ENCODE measurements around the gene FSD2. TPM values are rescaled to one million over a fixed set of nuclear protein-coding genes. Genes with fewer than 3 reads are reported as not detected.

Gene FSD2
- total and polyA plus RNA-seq, 9 of the 15 experiments (the other 6 are each of a cell fraction or from before 2014, with no cell fraction given) = 0.01 to 0.06 TPM; not detected in 7

GRCh38 chr15:82808634-82809041 is 2.8 kb upstream of the FSD2 start:
- peaks cover 36% of the 10 kb centered on the region for H3K79me2 ChIP-seq (ENCODE audit: control insufficient read depth, insufficient read depth, low read length)
- peak overlapping the region; percentile 31; the same call in 2 of the 3 replicates for H3K27ac ChIP-seq (ENCODE audit: extremely low read depth, low read depth, low read length)
- ChIA-PET POLR2A (interaction anchor here (0.6 kb wide), 2 partner anchors 21 to 54 kb away, joined by 3 read pairs; no protein-coding TSS in a partner anchor), CTCF (ENCODE audit: low intra/inter-chr PET ratio) (no interaction called here)
- H3K9me1 ChIP-seq (ENCODE audit: control insufficient read depth, insufficient read depth, low read length) = no peaks in the 10 kb centered on the region
- FAIRE-seq (no peak), ATAC-seq (peak; percentile 5; the same call in 1 of the 3 replicates), DNase-seq (ENCODE audit: extremely low read depth in 1 of 4, low spot score in 3 of 4) (peak in 1 of 4 experiments; percentile 55)
- BruUV-seq (replicated peaks) = no TSS peak
- H3K4me2 ChIP-seq (ENCODE audit: insufficient read depth, low read length) = peak overlapping the region; percentile 95
- WGBS (ENCODE audit: insufficient coverage, low coverage, missing lambda C conversion rate) = 27% methylated on average over 9 of the region's 9 CpGs
- no peaks in the 10 kb centered on the region for H3K9me3 ChIP-seq (replicated peaks; ENCODE audit: control insufficient read depth, insufficient read depth, low read depth, low read length)
- H3K9ac ChIP-seq (ENCODE audit: insufficient read depth in 1 of 2, low read depth in 2 of 2, low read length in 2 of 2) = peak overlapping the region in 1 of 2 experiments; percentile 88; a peak in 3 of 4 replicates
- H3K4me3 ChIP-seq = no peak overlapping the region
- 0 out of 4 replicates have a peak, but pooled peaks of 1 of the 2 experiments have one; percentile 25 for TF ChIP-seq ARNT (IDR thresholded peaks at IDR 0.05)
- TF ChIP-seq ZSCAN29 (IDR thresholded peaks at IDR 0.05) = peak; percentile 66; the same call in 1 of the 2 replicates
- no peak for TF ChIP-seq ZNF785 (CRISPR knock-in tag; IDR thresholded peaks at IDR 0.05)
- TF ChIP-seq, protein P1, sequence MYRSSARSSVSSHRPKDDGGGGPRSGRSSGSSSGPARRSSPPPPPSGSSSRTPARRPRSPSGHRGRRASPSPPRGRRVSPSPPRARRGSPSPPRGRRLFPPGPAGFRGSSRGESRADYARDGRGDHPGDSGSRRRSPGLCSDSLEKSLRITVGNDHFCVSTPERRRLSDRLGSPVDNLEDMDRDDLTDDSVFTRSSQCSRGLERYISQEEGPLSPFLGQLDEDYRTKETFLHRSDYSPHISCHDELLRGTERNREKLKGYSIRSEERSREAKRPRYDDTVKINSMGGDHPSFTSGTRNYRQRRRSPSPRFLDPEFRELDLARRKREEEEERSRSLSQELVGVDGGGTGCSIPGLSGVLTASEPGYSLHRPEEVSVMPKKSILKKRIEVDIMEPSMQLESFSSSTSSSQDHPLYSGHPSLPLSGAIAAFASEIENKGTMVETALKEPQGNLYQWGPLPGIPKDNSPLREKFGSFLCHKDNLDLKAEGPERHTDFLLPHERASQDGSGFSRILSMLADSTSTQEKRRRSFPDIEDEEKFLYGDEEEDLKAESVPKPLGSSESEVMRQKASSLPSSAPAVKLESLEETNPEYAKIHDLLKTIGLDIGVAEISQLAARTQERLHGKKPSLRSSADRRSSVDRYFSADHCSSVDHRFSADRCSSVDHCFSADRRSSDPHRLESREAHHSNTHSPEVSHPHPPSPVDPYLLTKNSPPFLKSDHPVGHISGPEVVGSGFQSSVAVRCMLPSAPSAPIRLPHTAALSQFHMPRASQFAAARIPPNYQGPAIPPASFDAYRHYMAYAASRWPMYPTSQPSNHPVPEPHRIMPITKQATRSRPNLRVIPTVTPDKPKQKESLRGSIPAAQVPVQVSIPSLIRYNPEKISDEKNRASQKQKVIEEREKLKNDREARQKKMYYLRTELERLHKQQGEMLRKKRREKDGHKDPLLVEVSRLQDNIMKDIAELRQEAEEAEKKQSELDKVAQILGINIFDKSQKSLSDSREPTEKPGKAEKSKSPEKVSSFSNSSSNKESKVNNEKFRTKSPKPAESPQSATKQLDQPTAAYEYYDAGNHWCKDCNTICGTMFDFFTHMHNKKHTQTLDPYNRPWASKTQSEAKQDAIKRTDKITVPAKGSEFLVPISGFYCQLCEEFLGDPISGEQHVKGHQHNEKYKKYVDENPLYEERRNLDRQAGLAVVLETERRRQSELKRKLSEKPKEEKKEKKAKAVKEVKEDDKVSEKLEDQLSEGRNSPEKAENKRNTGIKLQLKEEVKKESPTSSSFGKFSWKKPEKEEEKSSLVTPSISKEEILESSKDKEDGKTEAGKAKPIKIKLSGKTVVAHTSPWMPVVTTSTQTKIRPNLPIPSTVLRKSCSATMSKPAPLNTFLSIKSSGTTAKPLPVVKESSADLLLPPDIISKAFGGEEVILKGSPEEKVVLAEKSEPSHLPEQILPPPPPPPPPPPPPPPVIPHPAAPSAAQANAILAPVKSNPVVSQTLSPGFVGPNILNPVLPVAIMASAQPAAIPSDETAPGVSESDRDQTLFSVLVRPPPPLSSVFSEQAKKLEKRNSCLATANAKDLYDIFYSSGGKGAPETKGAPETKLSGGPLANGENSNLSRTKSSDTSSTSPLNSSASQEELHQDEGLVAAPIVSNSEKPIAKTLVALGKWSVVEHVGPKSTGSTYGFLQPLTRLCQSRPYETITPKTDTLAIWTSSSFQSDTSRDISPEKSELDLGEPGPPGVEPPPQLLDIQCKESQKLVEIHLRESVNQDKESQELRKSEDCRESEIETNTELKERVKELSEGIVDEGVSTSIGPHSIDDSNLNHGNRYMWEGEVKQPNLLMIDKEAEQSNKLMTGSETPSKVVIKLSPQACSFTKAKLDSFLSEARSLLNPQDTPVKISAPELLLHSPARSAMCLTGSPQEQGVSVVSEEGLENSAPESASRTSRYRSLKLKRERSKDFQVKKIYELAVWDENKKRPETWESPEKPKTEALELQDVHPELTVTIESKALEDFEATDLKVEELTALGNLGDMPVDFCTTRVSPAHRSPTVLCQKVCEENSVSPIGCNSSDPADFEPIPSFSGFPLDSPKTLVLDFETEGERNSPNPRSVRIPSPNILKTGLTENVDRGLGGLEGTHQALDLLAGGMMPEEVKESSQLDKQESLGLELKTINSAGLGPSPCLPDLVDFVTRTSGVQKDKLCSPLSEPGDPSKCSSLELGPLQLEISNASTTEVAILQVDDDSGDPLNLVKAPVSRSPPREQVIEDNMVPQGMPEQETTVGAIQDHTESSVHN (IDR thresholded peaks at IDR 0.05; ENCODE audit: borderline replicate concordance in 1 of 2, low read depth in 1 of 2) = no peak
- TF ChIP-seq ZBTB7A (IDR thresholded peaks at IDR 0.05; ENCODE audit: borderline replicate concordance, control insufficient read depth, low read depth, low read length) = no peak
- 0 out of 4 replicates have a peak, but pooled peaks of 1 of the 2 experiments have one; percentile 20 for TF ChIP-seq RCOR1 (IDR thresholded peaks at IDR 0.05; ENCODE audit: borderline replicate concordance in 1 of 2, low read depth in 2 of 2, low read length in 2 of 2)
- TF ChIP-seq CBX3 (IDR thresholded peaks at IDR 0.05; ENCODE audit: borderline replicate concordance in 1 of 2, low read length in 2 of 2) = 0 out of 3 replicates have a peak, but pooled peaks of 1 of the 2 experiments have one; percentile 2
- peak; percentile 39 for TF ChIP-seq CBFA2T3 (IDR thresholded peaks at IDR 0.05)
- peak in 1 of 2 experiments; percentile 11; a peak in 1 of 4 replicates for TF ChIP-seq KDM1A (IDR thresholded peaks at IDR 0.05)
- in situ Hi-C loops (cut with MboI) = no loop called here
- H3K27me3 ChIP-seq (ENCODE audit: control insufficient read depth in 2 of 2, insufficient read depth in 2 of 2, low read length in 2 of 2) = no peaks in the 10 kb centered on the region
- peaks cover 16 to 21% of the 10 kb centered on the region in 2 experiments; a peak in 4 of 5 replicates for H3K4me1 ChIP-seq (replicated peaks in 1 of 2; ENCODE audit: control insufficient read depth in 2 of 2, insufficient read depth in 2 of 2, low read length in 2 of 2)
- peak overlapping the region; percentile 90 for H2AFZ ChIP-seq (ENCODE audit: low read depth, low read length)
- H3K36me3 ChIP-seq (ENCODE audit: control insufficient read depth, insufficient read depth, low read length) = peaks cover 12% of the 10 kb centered on the region; the same call in 2 of the 3 replicates
- 0 out of 2 replicates have a peak, but pooled peaks cover 2% of the 10 kb centered on the region for H4K20me1 ChIP-seq (replicated peaks; ENCODE audit: control insufficient read depth, insufficient read depth, low read length)
- intact Hi-C loops (cut with micrococcal nuclease) = loop anchor here (5.0 to 10.0 kb wide), 2 partner anchors 126 to 164 kb away; partner anchors contain the start of gene CPEB1
